Measurements from ENCODE around the gene C1QTNF8.
"Not testable (repeated sequence)": the region's sequence is repeated elsewhere in the genome, so short reads cannot be mapped to it uniquely, and the experiment has no call there.

Gene C1QTNF8

DNA sequence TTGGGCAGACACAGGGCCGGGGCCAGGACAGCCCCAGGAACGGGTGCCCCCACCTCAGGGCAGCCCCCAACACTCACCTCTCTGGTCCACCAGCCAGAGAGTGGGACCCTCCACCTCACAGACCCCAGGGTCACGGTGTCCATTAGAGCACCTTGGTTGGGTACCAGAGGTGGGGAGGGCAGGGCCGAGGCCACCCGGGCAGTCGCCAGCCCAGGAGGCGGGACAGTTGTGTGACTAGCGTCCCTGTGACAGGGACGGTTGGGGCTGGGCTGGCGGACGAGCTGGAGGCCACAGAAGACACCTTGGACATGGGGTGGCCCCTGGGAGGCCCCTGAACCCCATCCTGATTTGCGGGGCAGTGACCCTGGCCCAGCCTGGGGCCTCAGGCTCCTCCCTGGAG is 11.7 kb upstream of the C1QTNF8 start:
- DNase-seq: no peak

DNA sequence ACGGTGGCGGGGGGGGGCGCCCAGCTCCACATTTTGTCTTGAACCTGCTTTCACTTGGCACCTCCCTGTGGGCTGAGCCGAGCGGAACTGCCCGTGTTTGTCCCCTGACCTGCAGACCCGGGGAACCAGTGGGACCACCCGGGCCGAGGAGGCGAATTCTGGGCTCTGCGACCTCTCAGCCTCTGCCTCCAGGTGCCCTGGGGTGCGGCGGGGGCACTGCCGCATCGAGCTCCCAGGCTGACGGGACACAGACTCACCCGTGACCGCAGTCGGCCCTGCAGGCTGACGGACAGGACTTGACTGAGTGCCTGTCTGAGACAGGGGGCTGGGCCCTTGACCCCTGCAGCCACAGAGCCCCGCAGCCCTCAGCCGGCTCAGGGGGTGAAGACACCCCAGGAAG is 11.1 kb upstream of the C1QTNF8 start:
- DNase-seq: no peak

DNA sequence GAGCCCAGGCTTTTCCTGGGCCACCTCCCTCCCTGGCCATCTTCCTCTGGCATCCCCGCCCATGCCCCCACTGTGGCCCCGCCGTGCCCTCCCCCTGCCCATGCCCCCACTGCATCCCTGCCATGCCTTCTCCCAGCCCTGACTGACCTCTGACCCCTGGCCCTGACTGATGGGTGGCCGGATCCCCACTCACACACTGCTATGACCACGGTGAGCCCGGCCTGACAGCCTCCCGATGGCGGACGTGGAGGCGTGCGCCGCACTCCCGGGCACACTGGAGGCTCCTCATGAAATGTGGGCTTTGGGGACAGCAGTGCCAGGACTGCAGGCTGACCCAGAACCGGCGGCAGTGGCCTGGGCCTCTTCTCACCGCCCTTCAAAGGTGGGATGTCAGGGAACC is 10.6 kb upstream of the C1QTNF8 start:
- DNase-seq: no peak

DNA sequence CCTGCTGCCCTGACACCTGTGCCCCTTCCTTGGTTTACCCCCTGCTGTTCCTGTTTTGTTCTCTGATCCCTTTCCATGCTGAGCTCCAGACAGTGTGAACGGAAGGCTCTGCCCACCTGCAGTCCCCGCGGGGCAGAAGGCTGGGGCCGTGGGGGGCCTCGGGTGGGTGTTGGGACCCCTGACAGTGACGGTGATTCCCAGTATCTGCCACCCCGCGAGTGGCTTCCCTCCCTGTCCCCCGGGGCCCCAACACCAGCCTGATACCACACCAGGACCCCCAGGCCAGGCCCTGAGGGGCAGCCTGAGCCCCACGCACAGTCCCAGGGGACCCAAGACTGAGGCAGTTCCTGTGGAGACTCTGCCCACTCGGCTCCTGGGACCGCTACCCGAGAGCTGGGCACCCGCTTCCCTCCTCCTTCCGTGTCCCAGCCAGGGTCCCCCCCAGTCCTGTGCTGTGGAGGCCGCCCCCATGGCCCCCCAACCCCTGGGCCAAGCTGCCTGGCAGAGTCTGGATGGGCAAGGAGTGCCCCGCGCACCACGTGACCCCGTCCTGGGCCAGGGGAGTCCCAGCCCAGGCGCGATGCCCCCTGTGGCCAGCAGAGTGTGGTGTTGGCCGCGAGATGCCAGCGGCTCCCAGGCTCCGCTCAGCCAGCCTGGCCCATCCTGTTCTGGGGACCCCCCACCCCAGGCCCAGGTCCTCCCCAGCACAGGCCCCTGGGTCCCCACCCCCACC is 10.0 kb upstream of the C1QTNF8 start:
- DNase-seq: peak; percentile 3 to 31

DNA sequence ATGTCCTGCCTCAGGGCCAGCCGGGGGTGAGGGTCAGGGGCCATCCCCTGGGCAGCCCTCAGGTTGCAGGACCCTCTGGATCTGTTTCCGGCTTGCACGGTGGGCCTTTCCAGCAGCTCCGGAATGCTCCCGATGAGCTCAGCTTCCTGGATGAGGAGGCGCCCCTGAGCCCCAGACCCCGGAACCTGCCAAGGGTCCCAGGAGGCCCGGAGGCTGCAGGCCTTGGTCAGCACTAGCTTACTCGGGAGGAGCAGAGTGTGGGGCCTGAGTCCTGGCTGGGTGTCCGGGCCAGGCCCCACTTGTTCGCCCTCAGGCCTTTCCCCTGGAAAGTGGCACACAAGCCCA is 7.6 kb upstream of the C1QTNF8 start:
- DNase-seq: no peak

DNA sequence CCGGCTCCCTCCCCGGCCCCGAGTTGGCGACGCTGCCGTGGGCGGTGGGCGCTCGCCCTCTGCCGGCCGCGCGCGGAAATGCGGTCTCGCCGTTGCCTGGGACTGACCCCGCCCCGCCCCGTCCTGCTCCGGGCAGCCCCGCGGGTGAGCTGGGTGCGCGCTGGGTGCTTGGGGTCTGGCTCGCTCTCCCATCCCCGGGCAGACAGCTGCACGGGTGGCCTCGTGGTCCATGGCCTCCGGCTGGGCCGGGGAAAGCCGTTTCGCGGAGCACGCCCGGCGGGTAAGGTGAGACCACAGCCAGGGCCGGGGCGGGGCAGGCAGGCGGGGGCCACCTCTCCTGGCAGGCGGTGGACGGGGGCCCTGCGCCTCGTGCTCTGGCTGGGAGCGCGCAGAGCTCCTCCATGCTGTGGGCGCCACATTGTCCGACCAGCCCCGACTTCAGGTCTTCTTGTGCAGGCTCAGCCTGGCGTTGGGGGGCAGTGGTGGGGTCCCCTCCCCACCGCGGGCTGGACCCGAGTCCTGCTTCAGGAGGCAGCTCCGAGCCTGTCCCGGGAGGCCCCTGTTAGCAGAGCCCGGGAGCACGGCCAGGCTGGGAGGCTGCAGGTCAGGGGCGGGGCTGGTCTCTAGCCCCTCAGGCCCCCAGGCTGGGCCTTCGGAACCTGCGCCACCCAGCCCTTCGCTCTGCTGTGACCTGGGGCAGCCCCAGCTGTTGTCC is 7.0 kb upstream of the C1QTNF8 start:
- DNase-seq: peak; percentile 2 to 66

DNA sequence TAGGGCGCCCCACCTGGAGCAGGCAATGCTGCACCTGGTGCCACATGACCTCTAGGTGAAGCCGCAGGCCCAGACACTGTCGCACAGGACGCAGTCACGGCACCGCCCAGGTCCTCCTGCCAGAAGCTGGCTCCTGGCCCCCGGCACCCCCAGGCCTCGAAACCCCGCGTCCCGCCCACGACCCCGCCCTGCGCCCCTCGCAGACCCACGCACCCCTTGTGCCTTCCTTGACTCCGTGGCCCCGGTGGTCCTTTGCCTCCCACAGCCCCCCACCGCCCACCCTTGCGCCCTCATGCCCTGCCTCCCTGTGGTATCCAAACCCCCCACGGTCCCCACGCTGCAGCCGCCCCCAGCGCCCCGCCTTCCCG is 6.3 kb upstream of the C1QTNF8 start:
- no peak for DNase-seq

DNA sequence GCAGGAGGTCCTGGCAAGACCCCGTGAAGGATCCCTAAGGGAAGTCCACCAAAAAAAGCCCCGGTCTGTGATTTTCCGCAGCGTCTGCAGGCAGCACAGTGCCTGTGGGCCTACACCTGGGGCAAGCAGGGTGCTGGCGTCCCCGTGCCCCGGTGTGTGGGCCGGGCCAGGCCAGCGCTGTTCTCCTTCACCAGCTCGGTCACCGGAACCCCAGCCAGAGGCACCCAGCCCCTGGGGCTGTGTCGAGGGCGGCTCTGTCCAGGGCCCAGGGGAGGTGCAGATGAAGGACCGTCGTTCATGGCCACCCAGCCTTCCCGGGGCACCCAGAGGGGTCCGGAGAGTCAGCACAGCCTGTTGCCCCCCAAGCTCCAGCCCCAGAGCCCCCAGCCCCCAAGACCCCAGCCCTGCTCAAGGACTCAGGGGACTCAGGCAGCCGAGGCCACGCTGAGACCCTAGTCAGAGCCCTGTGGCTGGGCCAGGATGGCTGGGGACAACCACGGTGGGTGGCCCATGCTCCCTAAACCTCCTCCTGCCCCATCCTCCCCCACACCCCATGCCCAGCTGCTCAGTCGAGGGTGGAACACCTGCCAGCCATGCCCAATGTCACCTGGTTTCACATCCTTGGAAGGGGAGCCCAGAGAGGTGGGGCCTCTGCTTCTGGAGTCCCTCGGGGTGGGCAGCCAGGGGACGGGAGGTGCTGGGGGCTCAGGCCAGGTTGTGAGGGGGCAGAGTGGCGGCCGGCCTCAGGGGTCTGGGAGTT is 5.7 kb upstream of the C1QTNF8 start:
- no peak for DNase-seq

DNA sequence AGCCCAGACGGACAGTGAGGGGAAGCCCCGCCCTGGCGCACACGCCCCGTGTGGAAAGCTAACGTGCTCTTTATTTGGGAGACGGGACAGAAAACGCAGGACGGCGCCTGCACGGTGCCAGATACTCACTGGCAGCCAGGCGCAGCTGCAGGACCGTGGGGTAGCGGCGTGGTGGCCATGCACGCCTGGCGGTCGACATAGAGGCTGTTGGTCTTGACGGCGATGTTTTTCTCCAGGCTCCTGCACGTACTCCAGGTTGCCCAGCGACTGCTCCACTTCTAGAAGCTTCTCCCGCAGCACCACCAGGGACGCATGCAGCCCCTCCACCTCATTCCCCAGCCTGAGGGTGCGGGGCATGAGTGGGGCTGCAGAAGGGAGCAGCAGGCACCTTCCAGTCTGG is 5.1 kb upstream of the C1QTNF8 start:
- DNase-seq: no peak

DNA sequence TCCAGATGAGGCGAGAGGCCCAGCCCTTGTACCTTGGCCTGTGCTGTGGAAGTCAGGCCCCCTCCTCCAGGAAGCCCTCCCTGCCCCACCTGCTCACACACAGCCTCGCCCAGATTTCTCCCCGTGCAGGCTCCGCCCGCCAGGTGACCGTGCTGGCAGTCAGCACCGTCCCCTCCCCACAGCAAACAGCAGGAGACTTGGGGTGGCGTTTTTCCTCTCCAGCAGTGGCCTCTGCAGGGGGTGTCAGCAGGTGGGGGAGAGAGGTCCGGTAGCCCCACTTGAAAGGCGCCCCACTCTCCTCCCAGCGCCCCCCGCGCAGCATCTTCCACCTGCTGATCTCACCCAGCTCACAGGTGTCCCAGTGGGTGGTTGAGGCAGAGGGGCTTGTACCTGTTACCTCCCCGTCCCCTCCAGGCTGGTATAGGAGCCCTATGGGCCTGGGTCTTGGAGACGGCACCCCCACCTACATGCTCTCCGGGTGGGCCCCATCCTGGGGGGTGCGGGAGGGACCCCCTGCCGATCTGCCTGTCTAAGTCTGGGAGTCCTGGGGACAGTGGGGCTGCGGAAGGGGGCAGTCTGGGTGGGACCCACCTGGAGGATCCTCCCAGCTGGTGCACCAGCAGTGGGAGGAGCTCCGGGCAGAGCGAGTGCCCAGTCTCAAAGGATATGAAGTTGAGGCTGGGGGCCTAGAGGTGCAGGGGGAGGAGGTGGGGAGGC is 4.2 kb upstream of the C1QTNF8 start:
- DNase-seq: no peak

DNA sequence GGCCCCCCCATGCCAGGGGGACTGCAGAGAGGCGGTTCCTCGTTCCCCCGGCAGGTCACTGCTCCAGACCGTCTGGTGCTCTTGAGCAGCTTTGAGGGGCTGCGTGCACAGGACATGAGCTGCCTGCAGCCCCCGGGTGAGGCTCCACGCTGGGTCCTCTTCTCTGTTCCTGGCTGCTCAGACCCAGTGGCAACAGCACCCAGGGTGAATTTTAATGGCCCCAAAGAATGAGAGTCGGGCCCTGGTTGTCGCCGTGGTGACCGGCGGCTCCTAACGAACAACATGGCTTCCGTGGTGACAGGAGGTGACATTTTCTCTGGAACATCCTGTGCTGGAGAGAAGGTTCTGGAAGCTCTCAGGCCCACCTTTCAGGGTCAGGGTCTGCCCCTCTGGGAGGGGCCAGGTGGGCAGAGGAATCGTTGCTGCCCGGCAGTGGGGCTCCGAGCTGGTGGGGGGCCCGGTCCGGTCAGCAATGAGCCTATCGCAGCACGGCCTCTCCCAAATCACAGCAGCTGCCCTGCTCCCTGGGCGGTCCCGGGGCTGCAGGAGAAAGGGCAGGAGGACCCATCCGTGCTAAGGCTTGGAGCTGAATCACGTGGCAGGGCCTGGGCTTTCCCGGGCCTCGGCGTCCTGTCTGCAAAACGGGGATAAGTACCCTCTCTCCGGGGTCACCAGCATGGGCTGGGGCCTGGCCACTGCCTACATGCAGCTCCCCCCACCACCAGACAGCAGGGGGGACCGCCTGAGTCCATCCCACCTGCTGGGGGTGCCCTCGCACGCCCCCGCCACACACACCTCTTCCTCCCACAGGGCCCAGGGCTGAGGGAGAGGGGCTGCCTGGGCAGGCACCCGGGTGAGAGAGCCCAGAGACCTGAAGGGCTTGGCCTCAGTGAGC is 3.4 kb upstream of the C1QTNF8 start:
- DNase-seq: no peak

DNA sequence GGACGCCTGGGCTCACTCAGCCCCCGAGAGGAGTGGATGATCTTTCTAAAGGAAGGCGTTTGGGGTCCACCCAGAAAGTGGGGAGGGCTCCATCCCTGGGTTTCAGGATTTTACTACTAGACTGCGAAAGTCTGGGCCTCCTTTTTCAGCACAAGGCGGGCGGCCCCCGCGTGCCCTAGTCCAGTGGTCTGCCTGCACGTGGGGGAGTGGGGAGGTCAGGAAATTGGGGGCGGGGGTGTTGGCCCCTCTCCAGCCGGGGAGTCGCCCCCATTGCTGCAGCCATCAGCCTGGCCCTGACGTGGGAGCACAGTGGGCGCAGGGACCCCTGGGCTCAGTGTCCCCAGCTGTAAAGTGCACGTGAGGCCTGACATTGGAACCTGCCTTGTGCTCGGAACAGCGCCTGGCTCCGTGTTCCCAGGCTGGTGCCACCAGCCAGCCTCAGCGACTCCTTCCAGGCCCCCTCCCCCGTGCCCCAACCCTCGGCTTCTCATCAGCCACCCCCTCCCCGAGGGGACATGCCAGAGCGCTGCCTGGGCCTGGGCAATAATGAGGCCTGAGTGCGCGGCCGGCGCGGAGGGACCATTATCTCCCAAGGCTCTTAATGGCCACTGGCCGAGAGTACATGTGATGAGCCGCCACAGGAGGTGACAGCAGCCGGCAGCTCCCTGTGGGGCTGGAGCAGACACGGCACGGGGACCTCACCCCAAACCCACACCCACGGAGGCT is 2.4 kb upstream of the C1QTNF8 start:
- DNase-seq: no peak

DNA sequence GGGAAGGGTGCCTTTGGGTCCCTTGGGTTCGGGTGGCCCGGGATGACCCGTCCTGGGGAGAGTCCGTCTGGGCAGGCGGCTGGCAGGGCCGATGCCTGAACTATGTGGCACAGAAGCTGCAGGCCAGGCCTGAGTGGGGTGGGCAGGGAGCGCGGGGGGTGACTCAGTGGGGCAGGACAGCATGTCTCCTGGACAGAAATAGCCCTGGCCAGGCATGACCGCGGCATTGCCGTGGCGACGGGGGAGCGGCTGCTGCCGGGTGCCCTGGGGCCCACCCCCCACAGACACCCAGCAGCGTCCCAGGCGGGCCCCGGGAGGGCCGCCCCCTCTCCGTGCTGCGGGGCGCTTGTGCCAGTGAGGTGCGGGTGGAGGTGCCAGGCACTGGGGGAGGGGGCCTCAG is 1.8 kb upstream of the C1QTNF8 start:
- DNase-seq: no peak

DNA sequence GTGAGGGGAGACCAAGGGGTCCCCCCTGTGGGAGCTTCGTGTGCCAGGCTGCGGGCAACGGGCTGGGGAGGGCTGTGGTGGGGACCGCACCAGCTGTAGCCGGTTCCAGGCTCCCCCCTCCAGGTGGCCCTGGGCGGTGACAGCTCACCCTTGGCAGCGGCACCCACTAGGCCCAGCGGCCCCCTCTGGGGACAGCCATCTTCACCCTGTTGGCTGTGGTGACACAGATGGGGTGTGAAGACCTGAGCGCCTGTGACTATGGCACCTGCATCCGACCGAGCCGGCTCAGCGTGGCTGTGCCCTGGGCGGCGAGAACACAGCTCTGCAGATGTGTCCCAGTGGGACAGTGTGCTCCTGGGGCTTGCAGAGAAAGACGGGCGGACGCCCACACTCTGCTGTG is 1.1 kb upstream of the C1QTNF8 start:
- DNase-seq: no peak

DNA sequence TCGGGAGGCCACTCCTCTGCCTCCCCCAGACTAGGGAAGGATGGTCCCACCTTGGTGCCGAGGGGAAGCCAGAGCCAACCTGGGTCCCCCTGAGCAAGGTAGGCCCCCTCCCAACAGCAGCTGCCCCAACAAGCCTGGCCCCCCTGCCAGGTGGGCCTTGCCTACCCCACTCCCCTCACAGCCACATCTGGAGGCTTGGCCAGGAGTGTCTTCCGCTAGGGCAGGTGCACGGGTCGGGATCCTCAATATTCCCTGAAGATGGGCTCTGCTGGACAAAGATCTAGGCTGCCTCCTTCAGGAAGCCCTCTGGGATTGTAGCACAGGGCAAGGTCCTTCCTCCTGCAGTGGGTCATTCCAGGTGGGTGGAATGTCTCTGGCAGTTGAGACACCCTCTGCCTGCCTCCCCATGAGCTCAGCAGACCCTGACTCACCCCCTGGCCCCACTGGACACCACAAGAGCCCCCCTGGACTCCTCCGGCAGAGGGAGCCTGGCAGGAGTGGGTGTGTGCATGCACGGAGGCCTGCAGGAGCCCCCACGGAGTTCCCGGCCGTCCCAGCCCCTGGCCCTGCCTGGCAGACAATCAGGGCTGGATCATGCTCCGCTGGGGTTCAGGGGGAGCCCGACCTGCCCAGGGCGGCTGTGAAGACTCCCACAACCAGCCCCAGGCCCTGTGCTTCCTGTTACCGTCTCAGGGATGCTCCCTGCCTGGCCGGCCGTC is 435 bp downstream of the C1QTNF8 start:
- DNase-seq: no peak

DNA sequence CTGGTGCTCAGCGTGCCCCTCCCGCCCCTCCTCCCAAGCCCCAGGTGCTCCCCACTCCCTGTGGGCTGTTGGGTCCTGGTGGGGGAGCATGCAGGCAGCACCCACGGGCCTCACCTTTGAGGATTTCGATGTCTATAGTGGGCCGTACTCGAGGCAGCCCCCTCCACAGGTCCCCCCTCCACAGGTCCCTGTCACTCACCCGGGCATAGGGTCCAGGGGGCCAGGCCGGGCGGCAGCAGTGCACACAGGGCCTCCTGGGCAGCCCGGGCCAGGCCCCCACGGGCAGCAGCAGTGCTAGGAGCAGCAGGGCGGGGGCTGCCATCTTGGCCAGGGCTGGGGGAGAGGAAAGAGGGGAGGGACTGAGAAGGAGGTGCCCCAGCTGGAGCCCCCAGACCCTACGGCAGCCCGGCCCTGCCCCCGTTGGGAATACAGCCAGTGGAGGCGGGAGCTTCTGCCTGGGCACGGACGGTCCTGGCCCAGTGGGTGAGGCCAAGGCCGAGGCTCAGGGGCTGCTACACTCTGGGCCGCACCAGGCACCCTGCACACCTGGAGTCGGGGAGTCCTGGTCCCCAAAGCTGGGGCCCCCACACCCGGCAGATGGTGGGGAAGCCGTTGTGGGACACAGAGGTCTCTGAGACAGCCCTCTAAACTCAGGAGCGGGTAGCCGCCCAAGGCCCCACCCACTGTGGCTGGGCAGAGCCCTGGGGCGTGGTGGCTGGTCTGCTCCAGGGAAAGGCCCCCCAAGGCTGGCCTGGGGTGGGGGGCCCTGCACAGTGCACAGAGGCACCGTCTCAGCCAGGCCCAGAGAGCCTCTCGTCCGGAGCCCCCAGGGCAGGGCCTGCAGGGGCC is 1.2 kb downstream of the C1QTNF8 start:
- DNase-seq: no peak

DNA sequence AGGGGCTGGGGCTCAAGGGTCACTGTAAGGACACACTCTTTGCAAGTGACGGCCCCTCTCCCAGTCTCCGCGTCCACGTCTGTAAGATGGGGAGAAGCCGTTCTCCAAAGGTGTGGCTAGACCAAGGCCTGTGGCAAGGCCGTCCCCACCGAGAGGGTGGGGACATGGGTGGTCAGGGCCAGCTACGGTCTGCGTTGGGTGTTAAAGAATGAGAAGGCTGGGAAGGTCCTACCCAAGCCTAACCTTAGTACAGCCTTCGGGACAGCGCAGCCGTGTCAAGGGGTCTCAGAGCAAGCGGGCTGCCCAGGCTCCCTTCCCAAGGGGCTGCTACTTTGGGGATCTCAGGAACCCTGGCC is 1.9 kb downstream of the C1QTNF8 start:
- DNase-seq: no peak

DNA sequence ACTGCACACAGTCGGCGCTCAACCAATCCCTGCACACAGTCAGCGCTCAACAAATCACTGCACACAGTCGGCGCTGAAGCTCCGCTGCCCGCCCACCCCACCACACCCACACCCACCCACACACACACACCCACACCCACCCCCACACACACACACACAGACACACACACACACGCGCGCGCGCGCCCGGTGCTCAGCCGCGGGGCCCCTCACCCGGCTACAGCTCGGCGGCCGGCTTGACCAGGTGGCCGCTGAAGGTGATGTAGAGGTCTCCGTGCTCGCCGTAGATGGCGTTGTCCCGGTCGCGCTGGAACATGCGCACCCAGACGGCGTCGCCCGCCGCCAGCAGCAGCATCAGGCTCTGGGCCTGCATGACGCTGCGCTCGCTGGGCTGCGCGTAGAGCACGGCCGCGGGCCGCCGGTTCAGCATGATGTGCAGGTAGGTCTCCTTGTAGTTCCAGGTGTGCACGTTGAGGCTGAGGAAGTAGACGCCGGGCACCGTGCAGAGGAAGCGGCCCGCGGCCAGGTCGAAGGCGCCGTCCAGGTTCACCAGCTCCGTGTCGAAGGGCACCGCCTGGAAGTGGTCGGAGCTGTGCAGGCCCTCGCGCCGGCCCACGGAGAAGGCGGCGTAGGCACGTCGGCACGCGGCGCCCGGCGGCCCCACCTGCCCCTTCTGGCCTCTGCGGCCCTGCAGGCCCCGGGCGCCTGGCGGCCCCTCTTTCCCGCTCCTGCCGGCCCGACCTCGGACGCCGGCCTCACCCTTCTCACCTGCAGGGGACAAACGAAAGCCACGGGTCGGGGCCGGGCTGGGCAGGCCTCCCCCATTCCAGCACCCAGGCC is 2.5 kb downstream of the C1QTNF8 start:
- no peak for DNase-seq

DNA sequence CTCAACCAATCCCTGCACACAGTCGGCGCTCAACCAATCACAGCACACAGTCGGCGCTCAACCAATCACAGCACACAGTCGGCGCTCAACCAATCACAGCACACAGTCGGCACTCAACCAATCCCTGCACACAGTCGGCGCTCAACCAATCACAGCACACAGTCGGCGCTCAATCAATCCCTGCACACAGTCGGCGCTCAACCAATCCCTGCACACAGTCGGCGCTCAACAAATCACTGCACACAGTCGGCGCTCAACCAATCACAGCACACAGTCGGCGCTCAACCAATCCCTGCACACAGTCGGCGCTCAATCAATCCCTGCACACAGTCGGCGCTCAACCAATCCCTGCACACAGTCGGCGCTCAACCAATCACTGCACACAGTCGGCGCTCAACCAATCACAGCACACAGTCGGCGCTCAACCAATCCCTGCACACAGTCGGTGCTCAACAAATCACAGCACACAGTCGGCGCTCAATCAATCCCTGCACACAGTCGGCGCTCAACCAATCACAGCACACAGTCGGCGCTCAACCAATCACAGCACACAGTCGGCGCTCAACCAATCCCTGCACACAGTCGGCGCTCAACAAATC is 3.3 kb downstream of the C1QTNF8 start:
- not testable (repeated sequence) for DNase-seq
